ENCODE data around the gene SLC25A29.

SLC25A29 gene

GRCh38 chr14:100281286-100282082, 24.8 kb downstream of the SLC25A29 start:
- no peak for DNase-seq (ENCODE audit: low spot score)
- Mint-ChIP-seq H3K4me1 (ENCODE audit: low read depth) (peaks cover 31% of the 10 kb centered on the region), H3K36me3 (ENCODE audit: low read depth) (peaks cover 16% of the 10 kb centered on the region), H3K27me3 (ENCODE audit: low read depth) (no peaks in the 10 kb centered on the region), H3K4me3 (no peak overlapping the region), H3K27ac (no peak overlapping the region), H3K9me3 (no peaks in the 10 kb centered on the region)

DNA sequence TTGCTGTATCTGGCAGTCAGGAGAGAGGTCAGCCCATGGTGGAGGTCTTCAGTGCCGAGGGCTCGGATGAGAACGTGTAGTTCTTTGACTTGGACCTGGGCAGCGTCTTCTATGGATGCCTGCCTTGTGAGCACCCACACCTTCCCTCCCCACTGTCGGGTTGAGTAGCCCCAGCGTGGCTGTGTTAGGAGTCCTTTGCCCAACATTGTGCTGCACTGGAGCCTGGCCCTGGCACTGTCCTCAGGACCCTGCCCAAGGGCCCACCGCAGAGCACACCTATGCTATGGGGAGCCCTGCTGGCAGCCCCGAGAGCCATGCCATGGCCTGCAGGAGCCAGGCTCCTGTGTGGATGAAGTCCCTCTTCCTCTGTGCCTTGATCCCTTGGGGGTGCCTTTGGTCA, 26.7 kb downstream of the SLC25A29 start:
- H3K4me1 Mint-ChIP-seq (ENCODE audit: low read depth) = peaks cover 34% of the 10 kb centered on the region
- H3K27me3 Mint-ChIP-seq (ENCODE audit: low read depth) = no peaks in the 10 kb centered on the region
- no peak for DNase-seq (ENCODE audit: low spot score)
- H3K4me3 Mint-ChIP-seq = no peak overlapping the region
- peak overlapping the region; percentile 59 for H3K27ac Mint-ChIP-seq
- H3K36me3 Mint-ChIP-seq (ENCODE audit: low read depth) = peaks cover 27% of the 10 kb centered on the region
- no peaks in the 10 kb centered on the region for H3K9me3 Mint-ChIP-seq

- H3K4me1 Mint-ChIP-seq (ENCODE audit: low read depth) = peaks cover 35% of the 10 kb centered on the region
- no peaks in the 10 kb centered on the region for H3K9me3 Mint-ChIP-seq
- DNase-seq (ENCODE audit: low spot score) = no peak
- H3K27me3 Mint-ChIP-seq (ENCODE audit: low read depth) = no peaks in the 10 kb centered on the region
- H3K36me3 Mint-ChIP-seq (ENCODE audit: low read depth) = peaks cover 30% of the 10 kb centered on the region
- no peak overlapping the region for H3K27ac Mint-ChIP-seq
- H3K4me3 Mint-ChIP-seq = no peak overlapping the region
Measured at GRCh38 chr14:100279133-100279532, 27.1 kb downstream of the SLC25A29 start.

DNA sequence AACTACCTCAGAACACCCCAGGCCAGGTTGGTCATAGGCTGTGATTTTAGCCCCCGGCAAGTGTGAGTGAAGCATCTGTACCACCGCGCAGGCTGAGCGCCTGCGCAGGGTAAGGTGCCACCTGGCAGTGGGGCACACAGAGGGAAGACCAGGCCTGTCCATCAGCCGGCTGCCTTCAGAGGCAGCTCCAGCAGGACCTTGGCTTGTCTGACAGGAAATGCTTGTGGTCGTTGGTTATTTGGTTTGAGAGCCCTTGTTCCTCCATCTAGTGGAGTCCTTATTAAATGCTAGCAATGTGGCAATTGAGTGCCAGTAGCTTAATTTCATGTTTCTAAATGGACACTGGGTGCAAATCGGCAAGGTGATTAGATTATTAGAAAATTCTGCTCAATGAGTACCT, 27.5 kb downstream of the SLC25A29 start:
- H3K4me3 Mint-ChIP-seq = no peak overlapping the region
- no peaks in the 10 kb centered on the region for H3K9me3 Mint-ChIP-seq
- no peaks in the 10 kb centered on the region for H3K27me3 Mint-ChIP-seq (ENCODE audit: low read depth)
- peaks cover 31% of the 10 kb centered on the region for H3K36me3 Mint-ChIP-seq (ENCODE audit: low read depth)
- H3K4me1 Mint-ChIP-seq (ENCODE audit: low read depth) = peaks cover 35% of the 10 kb centered on the region
- H3K27ac Mint-ChIP-seq = peak overlapping the region; percentile 18
- DNase-seq (ENCODE audit: low spot score) = no peak

- Mint-ChIP-seq H3K4me3 (no peak overlapping the region), H3K9me3 (no peaks in the 10 kb centered on the region), H3K4me1 (ENCODE audit: low read depth) (peaks cover 32% of the 10 kb centered on the region), H3K27ac (no peak overlapping the region), H3K36me3 (ENCODE audit: low read depth) (peaks cover 26% of the 10 kb centered on the region), H3K27me3 (ENCODE audit: low read depth) (no peaks in the 10 kb centered on the region)
- DNase-seq (ENCODE audit: low spot score) = no peak
Measured at GRCh38 chr14:100275214-100275613, 31.0 kb downstream of the SLC25A29 start.

DNA sequence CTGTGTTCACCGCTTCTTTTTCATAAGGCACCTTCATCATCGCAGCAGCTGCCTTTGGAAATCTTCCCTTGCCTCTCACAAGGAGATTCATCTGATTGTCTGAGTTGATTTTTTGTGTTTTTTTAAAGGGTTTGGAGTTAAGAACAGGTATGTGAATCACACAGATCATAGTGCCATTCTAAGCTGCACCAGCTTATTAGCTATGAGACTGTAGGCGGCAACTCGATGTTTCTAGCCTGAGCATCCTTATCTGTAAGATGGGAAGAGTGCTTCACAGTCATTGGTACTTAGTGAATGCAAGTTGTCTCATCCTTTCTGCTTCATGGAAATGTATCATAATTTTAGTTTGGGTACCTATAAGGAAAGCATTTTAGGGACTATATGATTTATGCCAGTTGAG, 32.0 kb downstream of the SLC25A29 start:
- no peaks in the 10 kb centered on the region for H3K27me3 Mint-ChIP-seq (ENCODE audit: low read depth)
- H3K4me3 Mint-ChIP-seq = no peak overlapping the region
- peaks cover 27% of the 10 kb centered on the region for H3K4me1 Mint-ChIP-seq (ENCODE audit: low read depth)
- no peaks in the 10 kb centered on the region for H3K9me3 Mint-ChIP-seq
- no peak for DNase-seq (ENCODE audit: low spot score)
- H3K27ac Mint-ChIP-seq = no peak overlapping the region
- H3K36me3 Mint-ChIP-seq (ENCODE audit: low read depth) = peaks cover 24% of the 10 kb centered on the region

DNA sequence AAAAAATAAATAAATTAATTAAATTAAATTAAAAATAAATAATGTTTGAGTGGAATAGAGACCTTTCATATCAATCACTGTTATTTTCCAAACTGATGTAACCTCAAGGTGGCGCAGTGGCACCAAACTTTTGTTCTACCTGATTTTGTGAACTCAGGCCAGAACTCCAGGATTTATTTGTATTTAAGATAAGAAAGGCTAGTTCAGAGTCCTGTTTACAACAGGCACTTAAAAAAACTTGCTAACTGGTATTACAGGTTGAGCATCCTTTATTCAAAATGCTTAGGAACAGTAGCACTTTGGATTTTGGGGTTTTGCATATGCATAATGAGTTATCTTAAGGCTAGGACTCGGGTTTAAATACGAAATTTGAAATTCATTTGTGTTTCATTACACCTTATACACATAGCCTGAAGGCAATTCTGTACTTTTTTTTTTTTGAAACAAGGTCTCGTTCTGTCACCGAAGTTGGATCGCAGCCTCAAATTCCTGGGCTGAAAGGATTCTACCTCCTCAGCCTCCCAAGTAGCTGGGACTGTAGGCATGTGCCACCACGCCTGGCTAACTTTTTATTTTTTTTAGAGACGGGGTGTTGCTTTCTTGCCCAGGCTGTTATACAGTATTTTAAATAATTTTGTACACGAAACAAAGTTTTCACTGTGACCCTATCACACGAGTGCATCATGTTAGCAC, 34.9 kb downstream of the SLC25A29 start:
- H3K27ac Mint-ChIP-seq = no peak overlapping the region
- H3K27me3 Mint-ChIP-seq (ENCODE audit: low read depth) = no peaks in the 10 kb centered on the region
- H3K9me3 Mint-ChIP-seq = no peaks in the 10 kb centered on the region
- peaks cover 22% of the 10 kb centered on the region for H3K4me1 Mint-ChIP-seq (ENCODE audit: low read depth)
- no peak overlapping the region for H3K4me3 Mint-ChIP-seq
- H3K36me3 Mint-ChIP-seq (ENCODE audit: low read depth) = peaks cover 20% of the 10 kb centered on the region
- DNase-seq (ENCODE audit: low spot score) = no peak

GRCh38 chr14:100268591-100269207, 37.5 kb downstream of the SLC25A29 start:
- Mint-ChIP-seq H3K27ac (no peak overlapping the region), H3K27me3 (ENCODE audit: low read depth) (no peaks in the 10 kb centered on the region), H3K4me1 (ENCODE audit: low read depth) (peaks cover 15% of the 10 kb centered on the region), H3K4me3 (no peak overlapping the region), H3K36me3 (ENCODE audit: low read depth) (peaks cover 18% of the 10 kb centered on the region), H3K9me3 (no peaks in the 10 kb centered on the region)
- no peak for DNase-seq (ENCODE audit: low spot score)

DNA sequence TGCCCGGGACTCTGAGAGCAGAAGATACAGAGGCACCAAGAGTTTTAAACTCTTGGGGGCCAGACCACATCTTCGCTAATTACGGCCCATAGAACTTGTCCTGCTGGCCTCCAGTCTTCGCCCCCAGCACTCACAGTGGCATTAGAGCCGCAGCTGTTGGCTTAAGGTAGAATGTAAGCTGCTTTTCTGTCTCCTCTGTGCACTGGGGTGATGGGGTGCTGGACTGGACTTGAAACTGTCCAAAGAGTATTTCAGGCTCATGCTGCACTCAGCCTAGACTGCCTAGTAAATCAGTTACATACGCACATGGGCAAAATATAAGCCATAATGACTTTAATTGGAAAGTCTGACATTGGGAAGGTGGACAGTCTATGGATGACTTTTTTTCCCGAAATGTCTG, 38.3 kb downstream of the SLC25A29 start:
- no peak for DNase-seq (ENCODE audit: low spot score)
- no peaks in the 10 kb centered on the region for H3K27me3 Mint-ChIP-seq (ENCODE audit: low read depth)
- no peak overlapping the region for H3K27ac Mint-ChIP-seq
- H3K9me3 Mint-ChIP-seq = no peaks in the 10 kb centered on the region
- H3K36me3 Mint-ChIP-seq (ENCODE audit: low read depth) = peaks cover 24% of the 10 kb centered on the region
- no peak overlapping the region for H3K4me3 Mint-ChIP-seq
- H3K4me1 Mint-ChIP-seq (ENCODE audit: low read depth) = peaks cover 18% of the 10 kb centered on the region

DNA sequence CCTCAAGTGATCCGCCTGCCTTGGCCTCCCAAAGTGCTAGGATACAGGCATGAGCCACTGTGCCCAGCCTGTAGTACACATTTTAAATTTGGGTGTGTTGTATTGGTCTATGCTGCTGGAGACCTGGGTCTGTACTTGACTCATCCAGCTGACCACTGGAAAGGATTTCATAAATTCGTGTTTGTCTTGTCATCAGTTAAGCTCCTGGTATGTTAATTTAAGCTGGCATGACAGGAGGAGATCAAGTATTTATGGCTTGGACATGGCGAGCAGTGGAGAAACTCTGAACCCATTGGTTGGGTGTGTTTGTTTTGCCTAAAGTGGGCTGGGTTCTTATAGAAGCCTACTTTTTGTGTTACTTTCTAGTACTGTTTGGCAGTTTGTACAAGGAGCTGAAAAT, 43.1 kb downstream of the SLC25A29 start:
- Mint-ChIP-seq H3K27ac (no peak overlapping the region), H3K9me3 (no peaks in the 10 kb centered on the region), H3K4me3 (no peak overlapping the region), H3K36me3 (ENCODE audit: low read depth) (peaks cover 38% of the 10 kb centered on the region), H3K4me1 (ENCODE audit: low read depth) (peaks cover 48% of the 10 kb centered on the region), H3K27me3 (ENCODE audit: low read depth) (no peaks in the 10 kb centered on the region)
- no peak for DNase-seq (ENCODE audit: low spot score)

DNA sequence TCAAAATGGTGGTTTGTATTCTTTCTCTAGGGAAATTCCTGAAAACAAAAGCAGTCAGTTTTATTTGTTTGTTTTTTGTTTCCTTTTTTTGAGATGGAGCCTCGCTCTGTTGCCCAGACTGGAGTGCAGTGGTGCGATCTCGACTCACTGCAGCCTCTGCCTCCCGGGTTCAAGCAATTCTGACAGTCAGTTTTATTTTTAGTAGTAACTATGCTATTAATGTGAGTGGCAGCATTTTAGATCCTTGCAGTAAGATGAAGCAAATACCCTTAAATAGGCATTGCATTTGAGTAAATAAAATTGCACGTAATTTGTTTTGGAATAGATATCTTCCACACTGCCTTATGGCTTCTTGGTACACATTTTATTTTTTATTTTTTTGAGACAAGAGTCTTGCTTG, 43.7 kb downstream of the SLC25A29 start:
- Mint-ChIP-seq H3K9me3 (no peaks in the 10 kb centered on the region), H3K27ac (no peak overlapping the region), H3K27me3 (ENCODE audit: low read depth) (no peaks in the 10 kb centered on the region), H3K4me1 (ENCODE audit: low read depth) (peaks cover 54% of the 10 kb centered on the region), H3K36me3 (ENCODE audit: low read depth) (peaks cover 40% of the 10 kb centered on the region), H3K4me3 (no peak overlapping the region)
- no peak for DNase-seq (ENCODE audit: low spot score)

DNA sequence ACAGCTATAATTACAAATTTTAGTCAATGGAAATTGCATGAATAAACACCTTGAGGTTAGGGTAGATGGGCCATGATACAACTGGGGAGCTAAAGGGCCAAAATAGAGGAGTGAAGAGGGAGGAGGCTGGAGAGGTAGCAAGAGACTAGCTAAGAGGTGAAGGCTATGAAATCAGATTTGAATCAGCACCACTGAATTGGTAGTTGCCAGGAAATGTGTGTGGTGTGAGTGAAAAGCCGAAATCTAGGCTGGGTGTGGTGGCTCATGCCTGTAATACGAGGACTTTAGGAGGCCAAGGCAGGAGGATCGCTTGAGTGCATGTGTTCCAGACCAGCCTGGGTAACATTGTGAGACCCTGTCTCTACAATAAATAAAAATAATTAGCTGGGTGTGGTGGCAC, 44.6 kb downstream of the SLC25A29 start:
- DNase-seq (ENCODE audit: low spot score) = peak; percentile 39
- no peaks in the 10 kb centered on the region for H3K9me3 Mint-ChIP-seq
- H3K36me3 Mint-ChIP-seq (ENCODE audit: low read depth) = peaks cover 41% of the 10 kb centered on the region
- H3K4me1 Mint-ChIP-seq (ENCODE audit: low read depth) = peaks cover 58% of the 10 kb centered on the region
- peak overlapping the region; percentile 50 for H3K27ac Mint-ChIP-seq
- H3K4me3 Mint-ChIP-seq = peak overlapping the region; percentile 3
- H3K27me3 Mint-ChIP-seq (ENCODE audit: low read depth) = no peaks in the 10 kb centered on the region

DNA sequence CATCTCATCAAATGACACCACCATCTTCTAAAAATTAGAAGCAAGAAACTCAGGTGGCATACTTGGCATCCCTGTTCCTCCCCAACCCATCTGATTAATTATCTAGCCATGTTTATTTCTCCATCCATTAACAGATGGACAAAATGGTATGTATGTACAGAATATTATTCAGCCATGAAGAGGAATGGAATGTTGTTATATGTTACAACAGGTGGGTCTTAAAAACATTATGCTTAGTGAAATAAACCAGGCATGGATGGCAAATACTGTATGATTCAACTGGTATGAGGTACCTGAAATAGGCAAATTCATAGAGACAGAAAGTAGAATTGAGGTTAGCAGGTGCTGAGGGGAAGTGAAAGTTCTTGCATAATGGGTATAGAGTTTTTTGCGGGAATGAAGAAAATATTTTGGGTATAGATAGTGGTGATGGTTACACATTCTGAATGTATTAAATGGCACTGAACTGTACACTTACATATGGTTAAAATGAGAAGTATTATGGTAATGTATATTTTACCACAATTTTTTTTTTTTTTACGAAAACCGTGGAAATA, 49.8 kb downstream of the SLC25A29 start:
- Mint-ChIP-seq H3K36me3 (ENCODE audit: low read depth) (peaks cover 20% of the 10 kb centered on the region), H3K4me1 (ENCODE audit: low read depth) (peaks cover 57% of the 10 kb centered on the region), H3K27ac (no peak overlapping the region), H3K27me3 (ENCODE audit: low read depth) (no peaks in the 10 kb centered on the region), H3K4me3 (no peak overlapping the region), H3K9me3 (no peaks in the 10 kb centered on the region)
- DNase-seq (ENCODE audit: low spot score) = no peak

- H3K4me3 Mint-ChIP-seq = no peak overlapping the region
- peaks cover 22% of the 10 kb centered on the region for H3K36me3 Mint-ChIP-seq (ENCODE audit: low read depth)
- H3K9me3 Mint-ChIP-seq = no peaks in the 10 kb centered on the region
- H3K27me3 Mint-ChIP-seq (ENCODE audit: low read depth) = no peaks in the 10 kb centered on the region
- no peak for DNase-seq (ENCODE audit: low spot score)
- H3K27ac Mint-ChIP-seq = no peak overlapping the region
- peaks cover 47% of the 10 kb centered on the region for H3K4me1 Mint-ChIP-seq (ENCODE audit: low read depth)
Measured at GRCh38 chr14:100252684-100253083, 53.6 kb downstream of the SLC25A29 start.

Measured in T-helper 2 cell treated with Interferon-gamma antibody and Interleukin-4, amounts not matched to agents 5 μg/mL and 100 μg/mL, for 36 hours (primary cell).